Activated effector memory CD4-positive, alpha-beta T cell treated with anti-CD3 and anti-CD28 coated beads, Interleukin-2, amount 50 U/mL, for 16 hours (primary cell): Measurements from ENCODE around the gene VSTM4.

Source experiments
- DNase-seq: peaks from one replicate; pipeline ENCODE4 v3.0.0-alpha.2; 2020

Gene VSTM4

DNA sequence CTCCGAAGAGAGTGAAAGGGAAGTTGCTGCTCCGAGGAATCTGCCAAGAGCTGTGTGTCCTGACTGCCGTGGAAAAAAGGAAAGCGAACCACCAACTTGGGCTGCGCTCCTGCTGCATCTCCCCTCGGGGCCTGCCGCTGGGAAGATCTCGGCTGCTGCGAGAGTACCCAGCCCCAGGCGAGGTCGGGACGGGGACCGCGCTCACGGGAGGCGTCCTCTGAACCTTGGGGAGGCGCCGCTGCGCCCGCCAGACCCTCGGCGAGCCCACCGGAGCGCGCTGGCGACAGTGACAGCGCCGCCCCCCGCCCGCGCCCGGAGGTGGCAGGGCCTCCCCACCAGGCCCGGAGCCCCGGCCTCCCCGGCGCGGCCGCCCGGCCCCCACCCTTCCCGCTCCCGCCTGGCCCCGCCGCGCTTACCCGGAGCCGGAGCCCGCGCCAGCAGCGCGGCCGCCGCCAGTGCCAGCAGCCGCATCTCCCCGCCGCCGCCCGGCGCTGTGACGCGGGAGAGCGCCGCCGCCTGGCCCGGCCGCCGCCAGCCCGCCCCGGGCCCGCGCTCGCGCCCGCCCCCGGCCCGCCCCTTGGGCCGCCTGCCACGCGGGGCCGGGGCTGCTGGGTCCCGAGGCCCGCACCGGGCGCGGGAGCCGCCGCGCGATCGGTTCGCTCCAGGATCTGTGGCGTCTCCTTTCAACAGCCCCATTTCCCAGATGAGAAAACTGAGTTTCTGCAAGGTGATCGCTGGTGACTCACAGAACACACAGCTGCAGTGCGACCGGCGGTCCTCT is at the start of gene VSTM4:
TSS of gene VSTM4 (minus strand) at position 508 of the 781 bp plus-strand sequence. CDS start at position 471, 37 bp downstream.
- DNase-seq: no peak

DNA sequence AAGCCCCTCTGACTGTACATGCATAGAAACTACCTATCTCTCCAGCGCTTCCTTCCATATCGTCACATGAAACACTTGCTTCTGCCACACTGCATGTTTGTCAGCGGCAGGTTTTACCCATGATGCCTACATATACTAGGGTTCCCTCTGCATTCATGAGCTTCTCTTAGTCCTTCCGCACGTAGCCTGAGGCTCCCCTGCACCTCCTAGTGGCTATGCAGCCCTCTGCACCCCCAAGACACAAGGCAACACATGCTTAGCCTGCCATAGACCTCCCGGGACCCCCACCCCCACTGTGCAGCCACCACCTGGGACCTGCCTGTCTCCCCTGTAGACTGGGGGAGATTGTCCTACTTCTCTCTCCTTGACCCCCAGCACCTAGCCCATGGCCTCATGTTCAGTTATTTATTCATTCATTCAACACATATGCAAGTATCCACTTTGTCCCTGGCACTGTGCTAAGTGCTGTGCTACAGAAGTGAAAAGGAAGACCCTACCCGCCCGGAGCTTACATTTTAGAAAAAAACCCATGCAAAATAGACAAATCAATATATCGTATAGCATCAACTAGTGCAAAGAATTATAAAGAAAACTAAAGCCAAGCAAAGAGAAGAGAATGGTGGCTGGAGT is 49.4 kb upstream of the VSTM4 start:
- DNase-seq: no peak

GRCh38 chr10:49163741-49164140 is 48.4 kb upstream of the VSTM4 start:
- no peak for DNase-seq

DNA sequence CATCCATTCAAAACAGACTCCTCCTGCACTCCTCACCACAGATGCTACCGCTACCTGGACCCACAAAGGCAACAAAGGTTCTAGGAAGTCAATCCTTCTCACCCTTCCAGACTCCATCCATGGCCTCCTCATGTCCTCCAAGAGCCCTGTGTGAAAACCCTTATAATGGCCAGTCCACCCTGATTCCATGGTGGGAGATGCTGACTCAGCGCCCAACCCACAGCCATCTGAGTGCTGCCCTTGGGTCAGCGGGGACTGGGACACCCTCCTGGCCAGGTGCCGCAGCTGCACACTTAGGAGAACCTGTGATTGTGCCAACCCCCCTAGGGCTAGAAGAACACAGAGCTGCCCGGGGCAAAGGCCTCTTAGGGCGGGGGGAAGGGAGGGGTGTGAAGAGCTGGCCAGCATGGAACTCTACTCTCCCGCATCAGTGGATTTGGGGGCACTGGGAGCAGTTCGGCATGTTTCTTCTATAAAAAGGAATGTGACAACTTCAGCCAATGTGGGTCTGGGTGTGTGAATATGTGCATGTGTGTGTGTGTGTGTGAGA is 47.5 kb upstream of the VSTM4 start:
- DNase-seq: no peak

GRCh38 chr10:49162063-49162462 is 46.7 kb upstream of the VSTM4 start:
- DNase-seq: no peak

DNA sequence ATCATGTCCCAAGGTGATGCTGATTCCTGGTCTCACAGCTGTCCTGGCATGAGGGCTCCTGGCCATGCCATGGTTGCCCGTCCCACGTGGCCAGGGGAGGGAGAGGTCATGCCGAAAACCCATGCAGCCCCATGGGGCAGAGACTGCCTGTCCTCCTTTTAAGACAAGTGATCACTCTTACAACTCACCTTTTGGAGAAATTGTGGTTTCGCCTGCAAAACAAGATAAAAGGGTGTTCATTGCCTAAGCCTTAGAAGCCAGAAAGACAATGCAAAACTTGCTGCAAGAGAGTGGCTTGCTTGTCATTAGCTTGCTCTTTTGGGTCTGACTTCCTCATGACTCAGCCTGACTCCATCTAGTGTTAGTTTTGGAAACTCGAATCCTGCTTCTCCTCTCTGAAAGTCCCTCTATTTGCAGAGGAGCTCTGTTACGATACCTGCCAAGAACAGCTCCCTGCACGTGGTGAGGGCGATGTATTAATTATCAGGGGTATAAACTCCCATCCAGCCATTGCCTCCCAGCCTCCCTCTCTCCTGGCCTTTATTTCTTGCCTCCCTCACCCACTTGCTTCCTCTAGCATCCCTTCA is 46.2 kb upstream of the VSTM4 start:
- DNase-seq: no peak

- no peak for DNase-seq
Measured at GRCh38 chr10:49160814-49161213, 45.5 kb upstream of the VSTM4 start.

DNA sequence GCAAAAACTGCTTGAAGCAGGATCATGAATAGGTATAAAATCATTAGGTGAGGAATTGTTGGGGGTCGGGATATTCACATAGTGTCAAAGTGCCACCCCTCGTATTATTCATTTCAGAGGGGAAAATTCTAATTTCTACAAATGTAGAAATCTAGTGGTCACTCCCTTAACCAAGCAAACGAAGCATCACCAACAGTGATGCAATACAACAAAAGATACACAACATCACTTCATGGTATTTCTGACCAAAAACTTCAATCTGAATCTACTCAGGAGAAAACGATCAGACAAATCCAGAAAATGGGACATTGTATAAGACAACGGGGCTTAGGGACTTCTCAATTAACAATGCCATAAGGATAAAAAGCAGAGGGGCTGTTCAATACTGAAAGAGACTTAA is 44.8 kb upstream of the VSTM4 start:
- no peak for DNase-seq

- no peak for DNase-seq
Measured at GRCh38 chr10:49158915-49159314, 43.6 kb upstream of the VSTM4 start.

DNA sequence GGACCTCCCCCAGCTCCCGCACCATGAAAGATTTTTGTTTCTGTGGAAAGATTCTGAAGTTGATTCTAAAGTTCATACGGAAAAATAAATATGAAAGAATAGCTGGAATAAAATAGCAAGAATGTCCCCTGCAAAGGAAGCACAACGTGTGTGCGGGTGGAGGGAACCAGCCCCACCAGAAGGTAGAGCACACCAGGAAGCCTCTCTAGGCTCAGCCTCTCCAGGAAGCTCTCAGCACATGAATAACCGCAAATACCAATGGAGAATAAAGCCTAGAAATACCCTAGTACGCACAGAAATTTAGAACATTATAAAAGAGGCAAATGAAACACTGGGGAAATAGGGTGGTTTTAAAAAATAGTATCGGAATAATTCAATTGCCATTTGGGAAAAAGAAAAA is 43.1 kb upstream of the VSTM4 start:
- DNase-seq: no peak

DNA sequence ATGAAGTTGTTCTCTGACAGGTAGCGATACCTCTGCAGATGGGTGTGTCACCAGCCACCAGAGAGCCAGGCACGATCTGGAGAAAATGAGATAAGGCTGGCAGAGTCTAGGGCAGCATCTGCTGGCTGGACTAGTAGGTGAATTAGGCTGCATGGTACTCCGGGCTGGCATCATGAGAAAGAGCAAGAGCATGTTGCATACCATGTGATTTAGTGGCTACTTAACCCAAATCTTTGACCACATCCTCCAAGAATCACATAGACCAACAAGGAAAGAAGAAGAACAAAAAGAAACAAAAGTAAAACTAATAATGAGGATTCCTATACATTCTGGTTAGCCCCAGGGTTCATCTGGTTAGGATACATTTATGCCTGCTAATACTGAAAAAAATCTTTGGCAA is 41.9 kb upstream of the VSTM4 start:
- no peak for DNase-seq

DNA sequence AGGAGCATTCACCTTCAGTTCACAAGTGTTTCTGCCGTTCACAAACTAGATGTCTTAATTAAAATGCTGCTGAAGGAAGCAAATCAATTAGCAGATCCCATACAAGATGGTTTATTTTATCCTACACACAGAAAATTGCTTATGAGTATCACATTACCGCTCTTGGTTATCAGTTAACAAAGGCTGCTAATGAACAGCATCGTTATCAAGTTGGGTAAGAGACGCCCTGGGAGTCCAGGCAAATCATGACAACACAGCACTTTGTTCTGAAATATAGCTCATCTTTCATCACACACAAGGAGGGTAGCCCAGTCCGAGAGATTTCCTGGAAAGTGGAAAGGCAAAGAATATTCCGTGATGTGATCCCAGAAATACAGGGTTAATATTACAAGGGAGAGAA is 39.3 kb upstream of the VSTM4 start:
- DNase-seq: no peak

- no peak for DNase-seq
Measured at GRCh38 chr10:49153971-49154370, 38.6 kb upstream of the VSTM4 start.

- DNase-seq: no peak
Measured at GRCh38 chr10:49153115-49153514, 37.8 kb upstream of the VSTM4 start.

DNA sequence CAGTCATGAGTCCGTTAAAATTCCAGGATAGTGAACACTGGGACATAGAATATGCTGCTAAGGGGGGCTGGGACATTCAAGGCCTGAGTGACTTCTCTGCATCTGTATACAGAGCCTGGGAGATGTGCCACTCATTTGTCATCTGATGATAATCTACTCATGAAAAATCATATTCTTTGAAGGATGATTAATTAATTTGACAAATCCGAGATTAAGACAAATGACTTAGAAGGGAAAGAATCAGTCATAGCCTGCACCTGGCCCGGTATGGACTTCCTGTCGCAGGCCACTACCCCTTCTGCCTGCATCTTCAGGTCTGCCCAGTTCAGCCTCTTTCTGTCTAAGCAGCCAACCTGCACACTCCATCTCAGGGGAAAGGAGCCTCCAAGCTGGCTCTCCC is 37.3 kb upstream of the VSTM4 start:
- DNase-seq: no peak

DNA sequence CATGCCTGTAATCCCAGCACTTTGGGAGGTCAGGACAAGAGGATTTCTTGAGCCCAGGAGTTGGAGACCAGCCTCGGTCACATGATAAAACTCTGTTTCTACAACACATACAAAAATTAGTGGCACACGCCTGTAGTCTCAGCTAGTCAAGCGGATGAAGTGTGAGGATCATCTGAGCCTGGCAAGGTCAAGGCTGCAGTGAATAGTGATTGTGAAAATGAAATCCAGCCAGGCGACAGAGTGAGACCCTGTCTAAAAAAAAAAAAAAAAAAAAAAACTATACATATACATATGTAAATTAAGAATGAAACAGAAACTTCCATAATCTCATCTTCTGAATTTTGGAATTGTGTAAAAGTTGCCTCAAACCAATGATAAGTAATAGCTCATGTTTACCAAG is 36.7 kb upstream of the VSTM4 start:
- no peak for DNase-seq

GRCh38 chr10:49151481-49151880 is 36.2 kb upstream of the VSTM4 start:
- no peak for DNase-seq

DNA sequence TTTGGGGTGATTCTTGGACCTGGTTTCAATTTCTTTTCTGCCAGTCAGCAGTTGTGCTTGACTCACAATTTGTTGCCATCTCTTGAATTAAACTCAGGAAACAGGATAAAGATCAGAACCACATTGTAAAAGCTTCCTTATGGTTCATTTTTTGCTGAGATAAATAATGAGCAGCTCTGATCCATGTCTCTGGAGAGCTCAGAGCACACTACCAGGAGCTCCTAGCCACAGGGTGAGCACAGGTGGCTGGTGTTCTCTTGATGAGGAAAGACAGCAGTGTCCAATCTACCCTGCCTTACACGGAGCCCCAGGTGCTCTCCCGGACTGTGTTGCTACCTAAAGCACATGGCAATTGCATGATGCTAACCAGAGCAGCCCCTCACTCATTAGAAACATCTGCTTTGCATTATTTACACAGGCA is 35.7 kb upstream of the VSTM4 start:
- DNase-seq: no peak

DNA sequence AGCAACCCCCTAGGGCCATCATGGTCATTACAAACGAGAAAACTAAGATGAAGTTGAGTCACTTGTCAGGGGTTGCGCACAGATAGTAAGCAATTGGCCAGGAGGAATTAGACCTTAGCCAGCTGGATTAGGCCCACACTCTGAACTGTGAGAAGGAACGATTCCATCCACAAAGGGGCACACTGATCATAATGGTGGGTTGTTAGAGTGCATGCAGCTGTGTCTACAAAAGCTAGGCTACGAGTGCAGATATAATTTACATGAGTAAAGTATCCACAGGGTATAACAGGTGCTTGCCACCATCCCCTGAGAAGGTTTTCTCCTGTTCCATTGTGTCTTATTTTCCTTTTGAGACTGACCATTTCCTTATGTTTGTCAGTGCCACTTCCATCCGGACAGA is 35.1 kb upstream of the VSTM4 start:
- DNase-seq: no peak

DNA sequence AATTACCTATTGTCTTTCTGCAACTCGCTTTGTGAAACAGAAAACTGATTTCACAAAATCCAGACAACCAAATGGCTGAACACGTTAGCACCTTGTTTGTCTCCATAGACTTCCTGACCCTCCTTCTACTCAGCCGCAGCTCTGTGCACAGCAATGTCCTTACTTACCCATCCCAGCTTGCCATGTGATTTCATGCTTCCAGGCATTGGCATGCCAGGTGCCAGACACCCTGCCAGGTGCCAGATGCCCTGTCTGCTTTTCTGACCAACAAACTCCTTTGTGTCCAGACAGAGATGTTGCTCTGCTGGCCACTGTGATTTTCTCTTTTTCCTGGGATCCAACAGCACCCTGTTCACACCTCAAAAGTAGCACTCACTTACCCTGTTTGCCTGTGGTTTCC is 34.6 kb upstream of the VSTM4 start:
- no peak for DNase-seq

GRCh38 chr10:49144058-49144720 is 28.9 kb upstream of the VSTM4 start:
- no peak for DNase-seq

DNA sequence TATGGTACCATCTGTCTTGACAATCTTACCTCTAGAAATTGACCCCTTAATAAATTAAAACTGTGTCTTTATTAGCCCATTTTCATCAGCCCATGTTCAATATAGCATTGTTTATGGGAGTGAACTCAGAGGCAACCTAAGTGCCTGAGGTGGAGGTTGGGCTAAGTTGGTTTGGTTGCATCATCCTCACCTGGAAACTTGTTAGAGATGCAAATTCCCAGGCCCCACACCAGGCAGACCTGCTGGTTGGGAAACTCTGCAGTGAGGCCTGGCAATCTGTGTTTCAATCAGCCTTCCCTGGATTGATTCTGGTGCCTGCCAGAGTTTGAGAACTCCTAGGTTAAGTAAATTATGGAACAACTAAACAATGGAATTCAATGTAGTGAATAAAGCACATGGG is 27.9 kb upstream of the VSTM4 start:
- DNase-seq: no peak

DNA sequence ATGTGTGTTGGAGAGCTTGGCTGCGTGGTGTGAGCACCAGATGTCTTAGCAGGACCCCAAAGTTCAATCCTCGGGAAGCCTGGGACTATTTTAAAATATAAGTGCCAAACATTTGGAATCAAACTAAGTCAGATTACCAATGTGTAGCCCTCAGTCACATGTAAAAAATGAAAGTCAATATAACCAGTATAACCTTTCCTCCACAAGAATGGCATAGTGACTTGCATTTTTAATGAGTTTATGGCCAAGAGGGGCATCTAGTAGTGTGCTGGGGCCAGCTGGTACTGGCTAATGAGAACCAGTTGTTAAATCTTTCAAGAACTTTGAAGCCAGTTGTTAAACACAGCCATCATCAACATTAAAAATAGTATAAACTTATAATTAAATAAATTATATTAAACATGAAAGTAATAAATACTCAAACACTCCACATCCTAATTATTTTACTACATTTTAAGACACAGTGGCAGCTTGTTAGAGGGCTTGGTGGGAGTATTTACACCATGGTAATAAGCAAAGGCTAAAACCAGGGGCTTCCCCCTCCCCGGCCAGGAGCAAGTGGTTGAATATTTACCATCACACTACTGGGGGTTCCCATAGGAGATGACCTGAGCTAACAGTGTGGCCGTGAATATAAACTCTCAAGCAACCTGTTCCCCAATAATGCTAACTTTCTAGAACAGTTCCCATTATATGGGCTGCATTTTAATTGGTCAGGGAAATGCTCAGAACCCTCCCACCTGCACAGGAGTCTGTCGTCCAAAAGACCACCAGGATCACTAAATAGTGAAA is 26.4 kb upstream of the VSTM4 start:
- DNase-seq: no peak
